ENCODE data around the gene KRTAP19-1. TPM values are rescaled to one million over a fixed set of nuclear protein-coding genes. Genes with fewer than 3 reads are reported as not detected.

Gene KRTAP19-1
- total and polyA plus RNA-seq, 9 of the 15 experiments (the other 6 are each of a cell fraction or from before 2014, with no cell fraction given): not detected

GRCh38 chr21:30478004-30478403 lies 2.2 kb downstream of the KRTAP19-1 start (continued):
- TF ChIP-seq IRF9 (tag; IDR thresholded peaks at IDR 0.05) (no peak), PATZ1 (CRISPR knock-in tag; IDR thresholded peaks at IDR 0.05; ENCODE audit: borderline replicate concordance) (no peak)

GRCh38 chr21:30468900-30469714 lies 11.1 kb downstream of the KRTAP19-1 start:
- H3K4me3 ChIP-seq: no peak overlapping the region
- FAIRE-seq (no peak), ATAC-seq (no peak), DNase-seq (ENCODE audit: extremely low read depth in 1 of 4, low spot score in 3 of 4) (no peak)
- H3K27ac ChIP-seq (ENCODE audit: extremely low read depth, low read depth, low read length): no peak overlapping the region
- H4K20me1 ChIP-seq (replicated peaks; ENCODE audit: control insufficient read depth, insufficient read depth, low read length): no peaks in the 10 kb centered on the region
- ChIA-PET CTCF (ENCODE audit: low intra/inter-chr PET ratio) (no interaction called here), POLR2A (no interaction called here)
- BruUV-seq (replicated peaks): no TSS peak
- no peaks in the 10 kb centered on the region for H3K9me3 ChIP-seq (replicated peaks; ENCODE audit: control insufficient read depth, insufficient read depth, low read depth, low read length)
- no peaks in the 10 kb centered on the region for H3K36me3 ChIP-seq (ENCODE audit: control insufficient read depth, insufficient read depth, low read length)
- intact Hi-C loops (cut with micrococcal nuclease): no loop called here
- no peaks in the 10 kb centered on the region for H3K9me1 ChIP-seq (ENCODE audit: control insufficient read depth, insufficient read depth, low read length)
- no peaks in the 10 kb centered on the region for H3K27me3 ChIP-seq (ENCODE audit: control insufficient read depth in 2 of 2, insufficient read depth in 2 of 2, low read length in 2 of 2)
- H3K9ac ChIP-seq (ENCODE audit: insufficient read depth in 1 of 2, low read depth in 2 of 2, low read length in 2 of 2): no peak overlapping the region
- H2AFZ ChIP-seq (ENCODE audit: low read depth, low read length): no peak overlapping the region
- under 1% methylated on average over 6 of the region's 6 CpGs for WGBS (ENCODE audit: insufficient coverage, low coverage, missing lambda C conversion rate)
- no peaks in the 10 kb centered on the region for H3K79me2 ChIP-seq (ENCODE audit: control insufficient read depth, insufficient read depth, low read length)
- H3K4me2 ChIP-seq (ENCODE audit: insufficient read depth, low read length): no peak overlapping the region
- in situ Hi-C loops (cut with MboI): no loop called here
- TF ChIP-seq ZNF175 (CRISPR knock-in tag; IDR thresholded peaks at IDR 0.05; ENCODE audit: low read depth): no peak
- no peaks in the 10 kb centered on the region for H3K4me1 ChIP-seq (replicated peaks in 1 of 2; ENCODE audit: control insufficient read depth in 2 of 2, insufficient read depth in 2 of 2, low read length in 2 of 2)
